Body of pancreas (tissue), 4 donors: ENCODE results near the gene KCTD20. TPM values are rescaled to one million over a fixed set of nuclear protein-coding genes. Genes with fewer than 3 reads are reported as not detected.
"Not testable (repeated sequence)": the region's sequence is repeated elsewhere in the genome, so short reads cannot be mapped to it uniquely, and the experiment has no call there.

Experiments
- ATAC-seq: fragments of 150-250 bp; one replicate; pipeline ENCODE4 v1.9.1; 2016
- DNase-seq, 4 donors: peaks; one replicate each; pipeline ENCODE4 v3.0.0-alpha.2; 2019
- H3K27ac ChIP-seq, 4 donors: fragments of 200-600 bp; sonication (generic); 1 replicate in 3 of 4; 2 replicates in 1 of 4; pipeline versions ENCODE4 v1.5.1 to v1.6.1; 2016 to 2019; ENCODE audit warnings: mild to moderate bottlenecking in 1 of 4, mixed read lengths in 1 of 4, moderate library complexity in 1 of 4
- H3K27me3 ChIP-seq, 2 donors: fragments of 200-600 bp; sonication (generic); one replicate each; pipeline ENCODE4 v1.6.0; 2016; ENCODE audit warnings: mild to moderate bottlenecking in 1 of 2
- H3K36me3 ChIP-seq, 2 donors: fragments of 200-600 bp; sonication (generic); replicated peaks in 1 of 2; 2 replicates each; pipeline ENCODE4 v1.5.1; 2016; ENCODE audit warnings: low read depth in 2 of 2; ENCODE audit not compliant: insufficient read depth in 1 of 2
- H3K4me1 ChIP-seq: fragments of 200-600 bp; sonication (generic); one replicate; pipeline ENCODE4 v1.6.0; 2016
- H3K4me3 ChIP-seq, 2 donors: fragments of 200-600 bp; sonication (generic); 1 replicate in 1 of 2; 2 replicates in 1 of 2; pipeline ENCODE4 v1.5.1; 2016 to 2019
- H3K9me3 ChIP-seq, 3 donors: fragments of 200-600 bp; sonication (generic); 1 replicate in 2 of 3; 2 replicates in 1 of 3; pipeline ENCODE4 v1.5.1; 2016
- POLR2A ChIP-seq, 3 donors: fragments of 450-650 bp; IDR thresholded peaks; one replicate each; pipeline ENCODE4 v1.6.1; 2016; ENCODE audit warnings: antibody characterized with exemption in 3 of 3, mild to moderate bottlenecking in 2 of 3
- WGBS, 2 donors: methylation state at CpG; one replicate each; pipeline ENCODE4 v1.1.5; 2017; 5-methylcytosine and 5-hydroxymethylcytosine counted together
- intact Hi-C: fragments of 100-400 bp; cut with DNase I; formaldehyde crosslinking; loops from one replicate; pipeline ENCODE4 v1.15.1; 2023
- total RNA-seq, 2 donors: library from RNA; depleted of rRNA; stranded (reverse); fragments of >200 nt; gene quantifications; one replicate each; pipeline ENCODE4 v1.1.0, GENCODE V29; 2016
- TF ChIP-seq, protein P1 (sequence below), 7 experiments: fragments of 450-650 bp in 4 of 7; fragments of 200-600 bp in 3 of 7; sonication (generic) in 3 of 7; IDR thresholded peaks; one replicate each; pipeline ENCODE4 v1.5.1; 2016 to 2019; ENCODE audit warnings: antibody characterized with exemption in 7 of 7

KCTD20 gene
- total RNA-seq, 2 donors from 2014 or later, result 15.5 to 16.6 TPM

DNA sequence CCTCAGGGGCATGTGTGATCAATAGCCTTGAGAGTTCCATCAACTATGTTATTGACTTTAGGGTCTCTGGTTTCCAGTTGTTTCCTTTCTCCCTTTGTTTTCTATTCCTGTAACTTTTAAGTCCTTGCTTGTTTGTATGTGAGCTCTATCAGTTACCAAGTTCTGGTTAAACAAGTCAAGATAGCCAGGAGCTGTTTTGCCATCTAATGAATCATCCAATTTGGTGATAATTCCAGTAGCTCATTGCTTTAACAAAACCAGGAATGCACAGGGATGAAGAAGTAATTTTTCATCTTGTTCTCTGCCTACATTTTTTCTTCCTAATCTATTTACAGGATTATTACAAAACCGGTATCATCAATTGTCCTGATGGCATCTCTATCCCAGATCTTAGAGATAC lies 36.5 kb downstream of the KCTD20 start:
- intact Hi-C loops, result no loop called here
- 68 to 85% methylated on average over 1 of the region's 1 CpG for WGBS, 2 donors
- TF ChIP-seq POLR2A (IDR thresholded peaks at IDR 0.05), result no peak
- TF ChIP-seq, protein P1, sequence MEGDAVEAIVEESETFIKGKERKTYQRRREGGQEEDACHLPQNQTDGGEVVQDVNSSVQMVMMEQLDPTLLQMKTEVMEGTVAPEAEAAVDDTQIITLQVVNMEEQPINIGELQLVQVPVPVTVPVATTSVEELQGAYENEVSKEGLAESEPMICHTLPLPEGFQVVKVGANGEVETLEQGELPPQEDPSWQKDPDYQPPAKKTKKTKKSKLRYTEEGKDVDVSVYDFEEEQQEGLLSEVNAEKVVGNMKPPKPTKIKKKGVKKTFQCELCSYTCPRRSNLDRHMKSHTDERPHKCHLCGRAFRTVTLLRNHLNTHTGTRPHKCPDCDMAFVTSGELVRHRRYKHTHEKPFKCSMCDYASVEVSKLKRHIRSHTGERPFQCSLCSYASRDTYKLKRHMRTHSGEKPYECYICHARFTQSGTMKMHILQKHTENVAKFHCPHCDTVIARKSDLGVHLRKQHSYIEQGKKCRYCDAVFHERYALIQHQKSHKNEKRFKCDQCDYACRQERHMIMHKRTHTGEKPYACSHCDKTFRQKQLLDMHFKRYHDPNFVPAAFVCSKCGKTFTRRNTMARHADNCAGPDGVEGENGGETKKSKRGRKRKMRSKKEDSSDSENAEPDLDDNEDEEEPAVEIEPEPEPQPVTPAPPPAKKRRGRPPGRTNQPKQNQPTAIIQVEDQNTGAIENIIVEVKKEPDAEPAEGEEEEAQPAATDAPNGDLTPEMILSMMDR (IDR thresholded peaks at IDR 0.05), result no peak
- Histone ChIP-seq H3K4me3 (no peak overlapping the region), H3K27me3 (no peaks in the 10 kb centered on the region), H3K9me3 (no peaks in the 10 kb centered on the region), H3K4me1 (no peaks in the 10 kb centered on the region), H3K27ac (no peak overlapping the region), H3K36me3 (peaks cover 6 to 9% of the 10 kb centered on the region in 2 donors)
- DNase-seq (no peak), ATAC-seq (no peak)

DNA sequence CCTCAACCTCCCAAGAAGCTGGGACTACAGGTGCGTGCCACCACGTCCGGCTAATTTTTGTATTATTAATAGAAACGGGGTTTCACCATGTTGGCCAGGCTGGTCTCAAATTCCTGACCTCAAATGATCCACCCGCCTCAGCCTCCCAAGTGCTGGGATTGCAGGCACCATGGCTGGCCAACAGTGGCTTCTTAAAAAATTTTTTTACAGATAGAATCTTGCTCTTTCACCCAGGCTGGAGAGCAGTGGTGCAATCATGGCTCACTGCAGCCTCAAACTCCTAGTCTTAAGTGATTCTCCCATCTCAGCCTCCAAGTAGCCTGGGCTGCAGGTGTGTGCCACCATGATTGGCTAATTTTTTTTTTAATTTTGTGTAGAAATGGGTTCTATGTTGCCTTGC lies 40.5 kb downstream of the KCTD20 start:
- H3K9me3 ChIP-seq, ATAC-seq, H3K4me3 ChIP-seq, H3K27me3 ChIP-seq, intact Hi-C loops, H3K4me1 ChIP-seq, DNase-seq, H3K27ac ChIP-seq: not testable (repeated sequence)
- peaks cover 6 to 13% of the 10 kb centered on the region in 2 donors for H3K36me3 ChIP-seq
- 91 to 94% methylated on average over 5 of the region's 5 CpGs for WGBS, 2 donors

DNA sequence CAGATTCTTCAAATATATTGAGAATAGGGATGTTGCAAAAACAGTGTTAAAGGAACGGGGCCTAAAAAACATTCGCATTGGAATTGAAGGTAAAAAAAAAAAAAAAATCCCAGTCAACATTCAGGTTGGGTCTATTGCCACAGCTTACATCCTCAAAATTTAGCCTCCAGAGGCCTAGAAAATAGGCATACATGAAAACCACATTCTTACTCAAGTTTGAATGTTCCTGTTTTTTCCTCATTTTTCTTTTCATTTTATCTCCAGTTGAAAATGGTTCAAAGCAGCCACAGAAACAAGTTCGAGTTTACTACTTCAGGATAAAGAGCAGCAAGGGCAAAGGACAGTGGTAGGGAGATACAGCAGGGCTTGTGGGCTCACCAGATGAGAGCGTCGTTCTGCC lies 41.9 kb downstream of the KCTD20 start:
- H3K4me3 ChIP-seq, result no peak overlapping the region
- intact Hi-C loops, result no loop called here
- H3K36me3 ChIP-seq, result peaks cover 6 to 13% of the 10 kb centered on the region in 2 donors
- no peaks in the 10 kb centered on the region for H3K27me3 ChIP-seq
- DNase-seq, result no peak
- H3K27ac ChIP-seq, result no peak overlapping the region
- H3K9me3 ChIP-seq, result no peaks in the 10 kb centered on the region
- WGBS, 2 donors, result 83 to 95% methylated on average over 5 of the region's 5 CpGs
- no peak for ATAC-seq
- no peaks in the 10 kb centered on the region for H3K4me1 ChIP-seq
- TF ChIP-seq POLR2A (IDR thresholded peaks at IDR 0.05), result no peak
- TF ChIP-seq, protein P1 (IDR thresholded peaks at IDR 0.05), result no peak

DNA sequence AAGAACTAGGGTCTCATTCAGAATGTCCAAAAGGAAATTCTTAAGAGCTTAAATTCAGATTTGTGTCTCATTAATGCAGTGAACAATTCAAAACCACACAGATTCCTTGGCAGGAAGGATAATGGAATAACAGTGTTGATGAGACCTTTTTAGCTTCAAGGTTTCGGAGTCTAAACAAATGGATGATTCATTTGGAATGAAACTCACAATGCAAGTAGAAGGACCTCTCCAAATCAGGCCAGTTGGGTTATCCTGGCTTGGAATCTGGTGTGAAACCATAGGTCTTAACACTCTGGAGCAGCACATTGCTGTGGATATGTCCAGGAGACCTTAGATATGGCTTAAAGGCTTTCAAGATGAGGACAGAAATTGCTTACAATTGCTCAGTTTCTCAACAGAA lies 44.9 kb downstream of the KCTD20 start:
- Histone ChIP-seq H3K4me3 (no peak overlapping the region), H3K4me1 (no peaks in the 10 kb centered on the region), H3K27ac (no peak overlapping the region), H3K9me3 (no peaks in the 10 kb centered on the region), H3K36me3 (peaks cover 0 to 8% of the 10 kb centered on the region in 2 donors), H3K27me3 (no peaks in the 10 kb centered on the region)
- TF ChIP-seq, protein P1 (IDR thresholded peaks at IDR 0.05), result no peak
- TF ChIP-seq POLR2A (IDR thresholded peaks at IDR 0.05), result no peak
- no peak for DNase-seq
- ATAC-seq, result no peak
- intact Hi-C loops, result no loop called here
- WGBS, 2 donors, result 94 to 100% methylated on average over 1 of the region's 1 CpG

DNA sequence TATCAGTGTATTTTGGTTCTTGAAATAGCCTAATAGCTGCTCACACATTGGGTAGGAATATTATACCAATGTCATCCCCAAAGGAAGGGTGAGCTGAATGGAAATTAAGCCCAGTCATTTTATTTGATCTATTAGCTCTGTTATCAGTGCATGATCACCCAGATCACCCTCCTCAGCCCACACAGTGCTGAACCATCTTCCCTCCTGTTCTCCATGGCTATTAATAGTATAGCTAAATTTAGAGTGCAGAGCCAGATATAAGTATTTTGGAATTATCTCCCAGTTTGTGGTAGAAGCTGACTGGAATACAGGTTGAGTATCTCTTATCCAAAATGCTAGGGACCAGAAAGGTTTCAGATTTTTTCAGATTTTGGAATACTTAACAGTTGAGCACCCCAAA lies 45.4 kb downstream of the KCTD20 start:
- ATAC-seq (no peak), DNase-seq (no peak)
- H3K36me3 ChIP-seq, result peaks cover 0 to 8% of the 10 kb centered on the region in 2 donors
- H3K4me1 ChIP-seq, result no peaks in the 10 kb centered on the region
- intact Hi-C loops, result no loop called here
- TF ChIP-seq, protein P1 (IDR thresholded peaks at IDR 0.05), result no peak
- TF ChIP-seq POLR2A (IDR thresholded peaks at IDR 0.05), result no peak
- H3K27ac ChIP-seq, result no peak overlapping the region
- H3K4me3 ChIP-seq, result no peak overlapping the region
- H3K9me3 ChIP-seq, result no peaks in the 10 kb centered on the region
- no peaks in the 10 kb centered on the region for H3K27me3 ChIP-seq
